HepG2 (cell line): ENCODE results near the gene ZNF451. TPM values are rescaled to one million over a fixed set of nuclear protein-coding genes. Genes with fewer than 3 reads are reported as not detected.

Source experiments
- ATAC-seq: fragments of 200-7000 bp; cut with Tn5 transposase; 3 replicates; pipeline ENCODE4 v1.9.1; 2020; ENCODE audit warnings: mild to moderate bottlenecking, moderate library complexity
- BruUV-seq: library from RNA; stranded (reverse); fragments of 400-500 nt; replicated peaks from 2 replicates; lab custom pipeline; 2021; lab: Mats Ljungman, UMichigan
- CTCF ChIA-PET: fragments of 300-600 bp; formaldehyde crosslinking; extraction: SDS; loops from one replicate; lab custom pipeline; 2021; ENCODE audit warnings: low total read pairs, inconsistent platforms, low intra/inter-chr PET ratio; lab: Yijun Ruan, JAX
- POLR2A ChIA-PET: fragments of 350-600 bp; sonication (Branson Sonifier 250); formaldehyde crosslinking; loops from one replicate; lab custom pipeline; 2020; ENCODE audit warnings: antibody characterized with exemption, inconsistent platforms; lab: Yijun Ruan, JAX
- DNase-seq: peaks from one replicate; pipeline ENCODE4 v3.0.0-alpha.2; 2015; ENCODE audit warnings: low spot score
- FAIRE-seq: peaks from 3 replicates; lab custom pipeline; 2011; peaks lifted over from hg19 to GRCh38; lab: Jason Lieb, UNC
- H2AFZ ChIP-seq: one replicate; pipeline ENCODE4 v1.6.1; 2011; ENCODE audit warnings: low read length, inconsistent platforms
- H3K27ac ChIP-seq: fragments of 300-600 bp; 3 replicates; pipeline ENCODE4 v1.8.0; 2011; ENCODE audit warnings: mixed run types, mild to moderate bottlenecking, mixed read lengths, low read length, inconsistent platforms; ENCODE audit not compliant: insufficient read depth; ENCODE audit errors: extremely low read length
- H3K27me3 ChIP-seq, 2 experiments: fragments of 200-600 bp in 1 of 2; 2 replicates in 1 of 2; 3 replicates in 1 of 2; pipeline versions ENCODE4 v1.6.0 to v1.8.0; 2011; ENCODE audit warnings: low read length in 2 of 2, mild to moderate bottlenecking in 2 of 2, moderate library complexity in 2 of 2, inconsistent platforms in 1 of 2; ENCODE audit not compliant: insufficient read depth in 2 of 2, control insufficient read depth in 1 of 2
- H3K36me3 ChIP-seq, 2 experiments: fragments of 200-600 bp in 1 of 2; replicated peaks in 1 of 2; 2 replicates in 1 of 2; 3 replicates in 1 of 2; pipeline versions ENCODE4 v1.5.1 to v1.8.0; 2011; ENCODE audit warnings: low read length in 2 of 2, inconsistent platforms in 1 of 2; ENCODE audit not compliant: insufficient read depth in 2 of 2, control insufficient read depth in 1 of 2
- H3K4me1 ChIP-seq: 2 replicates; pipeline ENCODE4 v1.5.1; 2012; ENCODE audit warnings: low read length, inconsistent platforms; ENCODE audit not compliant: insufficient read depth
- H3K4me2 ChIP-seq: 2 replicates; pipeline ENCODE4 v1.6.0; 2011; ENCODE audit warnings: low read depth, low read length, inconsistent platforms
- H3K4me3 ChIP-seq, 3 experiments: fragments of 200-600 bp in 1 of 3; sonication (generic), shearing (Covaris generic) in 1 of 3; replicated peaks in 1 of 3; 2 replicates each; pipeline ENCODE4 v1.5.1; 2011 to 2016; ENCODE audit warnings: low read length in 3 of 3, inconsistent platforms in 2 of 3, low read depth in 2 of 3, mild to moderate bottlenecking in 2 of 3, control low read depth in 1 of 3, mixed read lengths in 1 of 3; ENCODE audit not compliant: insufficient read depth in 1 of 3
- H3K79me2 ChIP-seq: one replicate; pipeline ENCODE4 v1.6.1; 2011; ENCODE audit warnings: low read length, inconsistent platforms; ENCODE audit not compliant: insufficient read depth
- H3K9ac ChIP-seq: 2 replicates; pipeline ENCODE4 v1.6.0; 2011; ENCODE audit warnings: mild to moderate bottlenecking, low read depth, low read length, inconsistent platforms; ENCODE audit not compliant: insufficient read depth
- H3K9me3 ChIP-seq: 2 replicates; pipeline ENCODE4 v1.5.1; 2012; ENCODE audit warnings: mild to moderate bottlenecking, low read length
- H4K20me1 ChIP-seq: 2 replicates; pipeline ENCODE4 v1.6.0; 2011; ENCODE audit warnings: inconsistent platforms, mild to moderate bottlenecking, low read length, moderate library complexity; ENCODE audit not compliant: insufficient read depth
- JUNB ChIP-seq: sonication (generic); formaldehyde crosslinking; IDR thresholded peaks from 2 replicates; pipeline ENCODE4 v1.8.0; 2022; ENCODE audit warnings: missing genetic modification reagents, mild to moderate bottlenecking, borderline replicate concordance
- MED13 ChIP-seq: sonication (generic); formaldehyde crosslinking; IDR thresholded peaks from 2 replicates; pipeline ENCODE4 v1.5.0; 2020; ENCODE audit warnings: missing genetic modification reagents
- NFYC ChIP-seq: IDR thresholded peaks from 2 replicates; pipeline ENCODE4 v1.6.1; 2016; ENCODE audit warnings: missing genetic modification reagents, missing compliant biosample characterization
- SOX13 ChIP-seq, 3 experiments: fragments of 450-650 bp in 1 of 3; sonication (generic) in 1 of 3; formaldehyde crosslinking in 1 of 3; IDR thresholded peaks in 2 of 3; conservative IDR thresholded peaks in 1 of 3; 2 replicates each; pipeline versions ENCODE4 v1.5.0 to v1.6.1; 2016 to 2020; ENCODE audit warnings: antibody characterized with exemption in 1 of 3, mild to moderate bottlenecking in 1 of 3, missing compliant biosample characterization in 1 of 3, missing genetic modification reagents in 1 of 3, moderate library complexity in 1 of 3
- SP4 ChIP-seq: sonication (generic); formaldehyde crosslinking; IDR thresholded peaks from 2 replicates; pipeline ENCODE4 v1.8.1; 2023; ENCODE audit warnings: mild to moderate bottlenecking, missing genetic modification reagents
- ZNF180 ChIP-seq: sonication (generic); formaldehyde crosslinking; IDR thresholded peaks from 2 replicates; pipeline ENCODE4 v1.4.0; 2020; ENCODE audit warnings: low read depth, missing genetic modification reagents, borderline replicate concordance
- ZNF383 ChIP-seq: sonication (generic); formaldehyde crosslinking; IDR thresholded peaks from 2 replicates; pipeline ENCODE4 v1.4.0; 2020; ENCODE audit warnings: missing genetic modification reagents, mild to moderate bottlenecking, borderline replicate concordance
- ZNF652 ChIP-seq: IDR thresholded peaks from 2 replicates; pipeline ENCODE4 v1.6.1; 2016; ENCODE audit warnings: low read depth, borderline replicate concordance
- ZSCAN22 ChIP-seq: sonication (generic); formaldehyde crosslinking; IDR thresholded peaks from 2 replicates; pipeline ENCODE4 v1.4.0; 2020; ENCODE audit warnings: mild to moderate bottlenecking, missing genetic modification reagents
- WGBS: methylation state at CpG from one replicate; pipeline ENCODE4 v1.1.6; 2017; ENCODE audit warnings: low lambda C conversion rate; 5-methylcytosine and 5-hydroxymethylcytosine counted together
- in situ Hi-C: cut with HindIII; loops from 2 replicates; pipeline ENCODE4 v1.10.0; 2017; ENCODE audit warnings: low pct_unique_long_range_greater_than_20kb; ENCODE audit not compliant: extremely low pct_ligation_motif_present
- intact Hi-C: fragments of 100-400 bp; cut with micrococcal nuclease; formaldehyde crosslinking; loops from one replicate; pipeline ENCODE4 v1.10.0; 2022; ENCODE audit not compliant: unreplicated experiment
- polyA plus RNA-seq, 8 experiments: library from polyadenylated mRNA; depleted of rRNA in 3 of 8; stranded (reverse) in 7 of 8; unstranded in 1 of 8; fragments of >200 nt; fragmentation: Illumina TruSeq in 4 of 8; extraction: Trizol in 4 of 8; gene quantifications; 2 replicates each; pipeline versions ENCODE4 v1.2.1 to v1.2.3, GENCODE V29; 2011 to 2016; ENCODE audit warnings: low read depth in 4 of 8, missing spikeins in 1 of 8, mixed read lengths in 1 of 8; ENCODE audit not compliant: insufficient read depth in 1 of 8
- total RNA-seq, 5 experiments: library from RNA; depleted of rRNA; stranded (reverse); fragments of >200 nt; fragmentation: Illumina TruSeq; extraction: Trizol; gene quantifications; 2 replicates each; pipeline ENCODE4 v1.2.3, GENCODE V29; 2016; ENCODE audit warnings: low read depth in 1 of 5
- TF ChIP-seq, protein P1 (sequence below): sonication (generic); formaldehyde crosslinking; IDR thresholded peaks from 2 replicates; pipeline ENCODE4 v1.9.0; 2021; ENCODE audit warnings: missing genetic modification reagents, borderline replicate concordance
- TF ChIP-seq, protein P2 (sequence below): sonication (generic); formaldehyde crosslinking; IDR thresholded peaks from 2 replicates; pipeline ENCODE4 v1.5.1; 2020; ENCODE audit warnings: mild to moderate bottlenecking, missing genetic modification reagents

Gene ZNF451
- total and polyA plus RNA-seq, 2 of the 13 experiments (the other 11 are each of a cell fraction or from before 2014, with no cell fraction given): 32.1 to 65.7 TPM

DNA sequence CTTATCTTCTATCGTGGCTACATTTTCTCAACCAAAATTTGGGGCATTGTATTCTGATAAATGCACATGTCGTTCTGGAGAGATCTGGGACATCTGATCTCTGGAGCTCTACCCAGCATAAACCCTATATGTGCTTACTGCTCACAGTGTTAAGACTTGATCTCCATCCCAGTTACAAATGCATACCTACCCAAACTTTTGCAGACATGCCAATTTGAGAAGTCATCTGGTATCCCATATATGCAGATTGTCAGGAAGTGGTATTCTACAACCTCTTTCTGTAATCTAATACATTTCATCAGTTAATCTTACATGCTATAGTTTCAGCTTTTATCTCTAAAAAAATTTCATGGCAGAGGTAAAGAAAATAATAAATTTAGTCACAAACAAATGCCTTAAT is 93.3 kb downstream of the ZNF451 start:
- TF ChIP-seq, protein P1, sequence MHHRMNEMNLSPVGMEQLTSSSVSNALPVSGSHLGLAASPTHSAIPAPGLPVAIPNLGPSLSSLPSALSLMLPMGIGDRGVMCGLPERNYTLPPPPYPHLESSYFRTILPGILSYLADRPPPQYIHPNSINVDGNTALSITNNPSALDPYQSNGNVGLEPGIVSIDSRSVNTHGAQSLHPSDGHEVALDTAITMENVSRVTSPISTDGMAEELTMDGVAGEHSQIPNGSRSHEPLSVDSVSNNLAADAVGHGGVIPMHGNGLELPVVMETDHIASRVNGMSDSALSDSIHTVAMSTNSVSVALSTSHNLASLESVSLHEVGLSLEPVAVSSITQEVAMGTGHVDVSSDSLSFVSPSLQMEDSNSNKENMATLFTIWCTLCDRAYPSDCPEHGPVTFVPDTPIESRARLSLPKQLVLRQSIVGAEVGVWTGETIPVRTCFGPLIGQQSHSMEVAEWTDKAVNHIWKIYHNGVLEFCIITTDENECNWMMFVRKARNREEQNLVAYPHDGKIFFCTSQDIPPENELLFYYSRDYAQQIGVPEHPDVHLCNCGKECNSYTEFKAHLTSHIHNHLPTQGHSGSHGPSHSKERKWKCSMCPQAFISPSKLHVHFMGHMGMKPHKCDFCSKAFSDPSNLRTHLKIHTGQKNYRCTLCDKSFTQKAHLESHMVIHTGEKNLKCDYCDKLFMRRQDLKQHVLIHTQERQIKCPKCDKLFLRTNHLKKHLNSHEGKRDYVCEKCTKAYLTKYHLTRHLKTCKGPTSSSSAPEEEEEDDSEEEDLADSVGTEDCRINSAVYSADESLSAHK: no peak
- ChIA-PET POLR2A (no interaction called here), CTCF (no interaction called here)
- no peaks in the 10 kb centered on the region for H3K27me3 ChIP-seq
- H3K9ac ChIP-seq: no peak overlapping the region
- no peak for FAIRE-seq
- H3K9me3 ChIP-seq: no peaks in the 10 kb centered on the region
- BruUV-seq: no TSS peak
- H3K4me3 ChIP-seq: no peak overlapping the region
- peaks cover 2% of the 10 kb centered on the region; the same call in 1 of the 2 replicates for H3K4me1 ChIP-seq
- no peak for ATAC-seq
- 87% methylated on average over 2 of the region's 2 CpGs for WGBS
- H3K4me2 ChIP-seq: no peak overlapping the region
- no peak overlapping the region for H3K27ac ChIP-seq
- no peaks in the 10 kb centered on the region; the same call in 1 of the 2 replicates for H4K20me1 ChIP-seq
- DNase-seq: no peak
- peaks cover 18 to 29% of the 10 kb centered on the region in 2 experiments for H3K36me3 ChIP-seq
- intact Hi-C loops: no loop called here
- peaks cover 29% of the 10 kb centered on the region for H3K79me2 ChIP-seq
- no peak overlapping the region for H2AFZ ChIP-seq
- in situ Hi-C loops: no loop called here

DNA sequence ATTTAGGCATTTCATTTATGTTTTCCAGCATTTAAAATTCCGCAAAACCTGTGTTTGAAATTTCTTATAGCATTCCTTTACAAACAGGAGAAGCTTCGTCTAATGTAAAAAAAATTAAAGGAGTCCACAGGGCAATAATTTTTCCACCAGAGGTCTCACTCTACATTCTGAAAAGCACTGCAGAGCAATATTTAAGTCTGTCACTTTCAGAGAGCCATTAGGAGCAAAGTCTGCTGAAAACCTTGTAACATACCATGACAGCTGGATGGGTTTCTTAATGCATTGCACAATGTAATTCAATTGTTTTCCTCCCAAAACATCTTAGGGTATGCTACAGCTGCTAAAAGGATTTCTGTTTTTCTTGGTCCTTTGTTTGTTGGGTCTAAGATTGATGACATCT is 100.2 kb downstream of the ZNF451 start:
- intact Hi-C loops (loop anchor here (1.0 to 2.0 kb wide), 2 partner anchors 126 to 135 kb away; no protein-coding TSS in a partner anchor), in situ Hi-C loops (no loop called here)
- ATAC-seq (peak; percentile 86), FAIRE-seq (peak; percentile 65), DNase-seq (peak; percentile 55)
- Histone ChIP-seq H3K79me2 (no peaks in the 10 kb centered on the region), H2AFZ (no peak overlapping the region), H3K27ac (no peak overlapping the region), H3K4me1 (no peaks in the 10 kb centered on the region), H4K20me1 (no peaks in the 10 kb centered on the region), H3K36me3 (peaks cover 4 to 16% of the 10 kb centered on the region in 2 experiments; a peak in 3 of 5 replicates), H3K4me3 (no peak overlapping the region), H3K9me3 (no peaks in the 10 kb centered on the region), H3K9ac (no peak overlapping the region), H3K4me2 (no peak overlapping the region), H3K27me3 (no peaks in the 10 kb centered on the region)
- 84% methylated on average over 2 of the region's 2 CpGs for WGBS
- ChIA-PET POLR2A (no interaction called here), CTCF (interaction anchor here (0.8 to 1.5 kb wide), 2 partner anchors 126 to 135 kb away, joined by 6 to 7 read pairs; no protein-coding TSS in a partner anchor)
- BruUV-seq: no TSS peak
- TF ChIP-seq ZNF383 (CRISPR knock-in tag): no peak
- TF ChIP-seq MED13 (CRISPR knock-in tag): no peak
- TF ChIP-seq JUNB (CRISPR knock-in tag): no peak
- no peak for TF ChIP-seq ZSCAN22
- TF ChIP-seq, protein P2, sequence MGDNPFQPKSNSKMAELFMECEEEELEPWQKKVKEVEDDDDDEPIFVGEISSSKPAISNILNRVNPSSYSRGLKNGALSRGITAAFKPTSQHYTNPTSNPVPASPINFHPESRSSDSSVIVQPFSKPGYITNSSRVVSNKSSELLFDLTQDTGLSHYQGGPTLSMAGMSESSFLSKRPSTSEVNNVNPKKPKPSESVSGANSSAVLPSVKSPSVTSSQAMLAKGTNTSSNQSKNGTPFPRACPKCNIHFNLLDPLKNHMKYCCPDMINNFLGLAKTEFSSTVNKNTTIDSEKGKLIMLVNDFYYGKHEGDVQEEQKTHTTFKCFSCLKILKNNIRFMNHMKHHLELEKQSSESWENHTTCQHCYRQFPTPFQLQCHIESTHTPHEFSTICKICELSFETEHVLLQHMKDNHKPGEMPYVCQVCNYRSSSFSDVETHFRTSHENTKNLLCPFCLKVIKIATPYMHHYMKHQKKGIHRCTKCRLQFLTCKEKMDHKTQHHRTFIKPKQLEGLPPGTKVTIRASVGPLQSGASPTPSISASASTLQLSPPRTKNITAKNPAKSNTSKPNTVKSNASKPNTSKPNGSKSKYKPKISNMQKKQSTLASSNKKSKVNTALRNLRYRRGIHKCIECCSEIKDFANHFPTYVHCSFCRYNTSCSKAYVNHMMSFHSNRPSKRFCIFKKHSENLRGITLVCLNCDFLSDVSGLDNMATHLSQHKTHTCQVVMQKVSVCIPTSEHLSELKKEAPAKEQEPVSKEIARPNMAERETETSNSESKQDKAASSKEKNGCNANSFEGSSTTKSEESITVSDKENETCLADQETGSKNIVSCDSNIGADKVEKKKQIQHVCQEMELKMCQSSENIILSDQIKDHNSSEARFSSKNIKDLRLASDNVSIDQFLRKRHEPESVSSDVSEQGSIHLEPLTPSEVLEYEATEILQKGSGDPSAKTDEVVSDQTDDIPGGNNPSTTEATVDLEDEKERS (CRISPR knock-in tag): no peak
- no peak for TF ChIP-seq NFYC (CRISPR knock-in tag)
- TF ChIP-seq SP4 (CRISPR knock-in tag): no peak
- no peak for TF ChIP-seq ZNF180 (CRISPR knock-in tag)
- no peak for TF ChIP-seq ZNF652
- no peak for TF ChIP-seq SOX13 (IDR thresholded peaks at IDR 0.05)
- 0 out of 4 replicates have a peak, but pooled peaks of 1 of the 2 experiments have one; percentile 11 for TF ChIP-seq SOX13 (CRISPR knock-in tag; conservative IDR thresholded peaks at IDR 0.05 in 1 of 2, IDR thresholded peaks at IDR 0.05 in 1 of 2)
